HG03103 (cell line): ENCODE measurements around the gene SLC22A14.
"Not testable (repeated sequence)": the region's sequence is repeated elsewhere in the genome, so short reads cannot be mapped to it uniquely, and the experiment has no call there.

Experiments
- ATAC-seq: cut with Tn5 transposase; IDR thresholded peaks from one replicate; pipeline ENCODE4 v1.9.1; 2021; ENCODE audit warnings: low read depth; ENCODE audit not compliant: unreplicated experiment

SLC22A14 gene, protein sequence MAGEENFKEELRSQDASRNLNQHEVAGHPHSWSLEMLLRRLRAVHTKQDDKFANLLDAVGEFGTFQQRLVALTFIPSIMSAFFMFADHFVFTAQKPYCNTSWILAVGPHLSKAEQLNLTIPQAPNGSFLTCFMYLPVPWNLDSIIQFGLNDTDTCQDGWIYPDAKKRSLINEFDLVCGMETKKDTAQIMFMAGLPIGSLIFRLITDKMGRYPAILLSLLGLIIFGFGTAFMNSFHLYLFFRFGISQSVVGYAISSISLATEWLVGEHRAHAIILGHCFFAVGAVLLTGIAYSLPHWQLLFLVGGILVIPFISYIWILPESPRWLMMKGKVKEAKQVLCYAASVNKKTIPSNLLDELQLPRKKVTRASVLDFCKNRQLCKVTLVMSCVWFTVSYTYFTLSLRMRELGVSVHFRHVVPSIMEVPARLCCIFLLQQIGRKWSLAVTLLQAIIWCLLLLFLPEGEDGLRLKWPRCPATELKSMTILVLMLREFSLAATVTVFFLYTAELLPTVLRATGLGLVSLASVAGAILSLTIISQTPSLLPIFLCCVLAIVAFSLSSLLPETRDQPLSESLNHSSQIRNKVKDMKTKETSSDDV

DNA sequence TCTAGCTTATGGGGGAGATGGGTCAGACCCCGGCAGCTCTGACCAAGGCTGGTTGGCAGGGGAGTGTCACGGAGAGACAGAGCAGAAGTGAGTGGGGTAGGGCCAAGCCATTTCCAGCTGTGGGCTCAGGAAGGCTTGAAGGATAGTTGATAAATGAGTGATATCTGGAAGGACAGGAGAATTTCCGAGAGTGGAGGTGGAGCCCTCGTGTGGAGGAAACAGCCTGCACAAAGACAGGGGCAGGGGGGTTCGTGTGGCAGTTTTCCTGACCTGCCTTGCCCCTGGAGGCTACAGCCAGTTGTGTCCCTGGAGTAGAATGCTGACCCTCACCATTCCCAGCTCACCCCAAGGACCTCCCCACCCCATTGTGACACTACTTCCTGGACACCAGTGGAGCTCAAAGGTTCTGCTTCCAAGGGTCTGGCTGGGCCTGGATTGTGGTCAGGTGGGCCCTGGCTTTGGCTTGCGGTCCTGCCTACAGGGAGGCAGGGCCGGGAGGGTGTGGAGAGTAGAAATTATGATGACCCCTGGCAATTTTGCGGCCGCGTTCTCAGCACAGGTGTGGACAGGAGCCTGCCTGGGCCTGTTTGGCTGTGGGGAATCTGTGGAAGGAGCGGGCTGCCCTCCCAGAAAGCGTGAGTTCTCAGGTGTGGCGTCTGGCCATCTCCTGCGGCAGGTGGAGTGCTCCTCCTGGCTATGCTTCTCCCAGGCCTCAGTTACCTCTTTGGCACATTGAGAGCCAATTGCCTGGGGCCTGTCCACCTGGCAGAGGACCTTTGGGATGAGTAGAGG is at the start of gene SLC22A14:
TSS of gene SLC22A14 (plus strand) at position 400 of the 792 bp plus-strand sequence. CDS start 23,733 bp downstream, outside the sequence.
- ATAC-seq, result no peak

DNA sequence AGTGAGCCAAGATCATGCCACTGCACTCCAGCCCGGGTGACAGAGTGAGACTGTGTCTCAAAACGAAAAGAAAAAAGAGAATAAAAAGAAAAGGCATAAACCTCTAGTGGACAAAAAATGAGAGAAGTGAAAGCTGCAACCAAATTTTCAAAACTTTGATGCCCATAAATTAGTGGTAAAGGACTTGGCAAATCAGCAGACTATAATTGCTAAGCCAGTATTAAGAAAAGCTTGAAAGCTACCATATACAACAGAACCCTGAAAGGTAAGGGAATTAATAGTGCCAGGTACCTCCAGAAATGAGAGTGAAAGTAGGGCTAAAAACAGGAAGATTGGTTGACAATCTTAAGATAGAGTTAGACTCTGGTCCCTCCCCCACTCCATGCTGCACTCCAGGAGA is 49.4 kb upstream of the SLC22A14 start:
- no peak for ATAC-seq

DNA sequence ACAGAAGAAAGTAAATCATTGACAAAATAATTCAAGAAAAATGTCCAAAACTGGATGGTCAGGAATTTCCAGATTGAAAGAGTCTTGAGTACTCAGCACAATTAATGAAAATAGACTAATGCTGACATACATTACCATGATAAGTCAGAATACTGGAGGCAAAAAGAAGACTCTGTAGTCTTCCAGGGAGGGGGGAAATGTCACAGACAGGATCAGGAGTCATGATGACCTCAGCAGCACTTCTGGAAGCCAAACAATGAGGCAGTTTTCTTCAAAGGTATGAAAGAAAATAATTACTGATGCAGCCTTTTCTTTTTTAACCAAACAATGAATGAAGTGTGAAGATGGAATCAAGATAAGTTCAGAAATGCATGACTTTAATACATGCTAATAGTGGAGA is 46.6 kb upstream of the SLC22A14 start:
- no peak for ATAC-seq

DNA sequence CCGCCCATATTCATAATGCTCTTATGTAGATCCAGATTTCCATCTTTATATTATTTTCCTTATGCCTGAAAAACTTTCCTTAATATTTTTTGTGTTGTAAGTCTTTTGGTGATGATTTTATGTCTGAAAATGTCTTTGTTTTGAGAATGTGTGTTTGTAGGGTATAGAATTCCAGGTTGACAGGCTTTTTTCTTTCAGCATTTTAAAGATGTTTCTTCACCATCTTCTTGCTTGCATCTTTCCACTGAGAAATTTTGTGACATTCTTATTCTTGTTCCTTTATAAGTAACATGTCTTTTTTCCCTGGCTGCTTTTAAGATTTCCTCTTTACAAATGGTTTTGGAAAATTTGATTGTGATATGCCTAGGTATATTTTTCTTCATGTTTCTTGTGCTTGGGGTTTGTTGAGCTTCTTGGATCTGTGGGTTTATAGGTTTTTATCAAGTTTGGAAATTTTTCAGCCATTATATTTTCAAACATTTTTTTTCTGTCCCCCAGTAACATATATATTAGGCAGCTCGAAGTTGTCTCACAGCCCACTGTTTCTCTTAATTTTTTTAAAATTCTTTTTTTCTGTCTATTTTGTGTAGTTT is 43.6 kb upstream of the SLC22A14 start:
- ATAC-seq, result no peak

DNA sequence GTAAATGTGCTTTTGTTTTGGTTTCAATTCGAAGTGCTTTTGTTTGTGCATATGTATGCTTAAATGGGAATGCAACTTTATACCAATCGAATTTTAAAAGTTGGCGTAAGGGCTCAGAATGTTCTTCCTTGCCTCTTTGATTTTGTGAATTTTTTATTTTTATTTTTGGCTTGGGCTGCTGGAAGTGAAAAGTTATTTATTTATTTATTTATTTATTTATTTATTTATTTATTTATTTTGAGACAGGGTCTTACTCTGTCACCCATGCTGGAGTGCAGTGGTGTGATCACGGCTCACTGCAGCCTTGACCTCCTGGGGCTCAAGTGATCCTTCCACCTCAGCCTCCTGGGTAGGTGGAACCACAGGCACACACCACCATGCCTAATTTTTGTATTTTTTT is 39.3 kb upstream of the SLC22A14 start:
- not testable (repeated sequence) for ATAC-seq

- no peak for ATAC-seq
Measured at GRCh38 chr3:38245930-38246329, 36.2 kb upstream of the SLC22A14 start.

- ATAC-seq, result no peak
Measured at GRCh38 chr3:38247366-38248035, 34.6 kb upstream of the SLC22A14 start.

DNA sequence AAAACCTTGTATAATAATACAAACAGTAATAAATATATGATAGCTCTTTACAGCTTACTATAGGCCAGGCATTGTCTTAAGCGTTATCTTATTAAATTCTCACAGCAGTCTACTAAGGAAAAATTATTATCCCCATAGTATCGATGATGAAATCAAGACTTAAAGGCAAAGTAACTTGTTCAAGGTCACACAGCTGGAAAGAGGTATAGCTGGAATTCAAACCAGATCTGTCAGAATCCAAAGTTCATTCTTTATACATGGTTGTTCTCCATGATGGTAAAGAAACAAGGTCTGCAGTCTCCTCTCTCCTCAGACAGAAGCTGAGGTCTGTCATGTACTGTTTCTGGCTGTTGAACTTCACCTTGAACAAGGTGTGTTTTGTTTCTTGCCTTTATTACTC is 31.9 kb upstream of the SLC22A14 start:
- no peak for ATAC-seq

GRCh38 chr3:38251197-38251596 is 30.9 kb upstream of the SLC22A14 start:
- ATAC-seq, result no peak

- ATAC-seq, result no peak
Measured at GRCh38 chr3:38253704-38254103, 28.4 kb upstream of the SLC22A14 start.

DNA sequence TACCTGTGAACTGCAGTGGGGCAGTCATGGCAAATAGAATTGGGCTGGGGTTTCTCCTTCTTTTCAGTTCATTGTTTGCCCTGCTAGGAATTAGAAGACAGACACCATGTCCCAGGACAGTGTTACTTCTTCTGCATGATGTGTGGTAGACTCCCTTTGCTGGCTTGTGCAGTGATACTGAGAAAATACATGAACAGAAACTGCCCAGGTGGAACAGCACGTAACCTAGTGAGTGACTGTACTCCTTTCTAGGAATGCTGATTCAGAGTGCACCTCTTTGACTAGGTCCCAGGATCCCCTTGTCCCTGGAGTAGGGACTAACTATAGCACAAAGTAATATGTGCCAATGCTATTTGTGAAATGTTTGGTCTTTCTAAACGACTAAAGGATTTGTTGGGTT is 27.2 kb upstream of the SLC22A14 start:
- no peak for ATAC-seq

DNA sequence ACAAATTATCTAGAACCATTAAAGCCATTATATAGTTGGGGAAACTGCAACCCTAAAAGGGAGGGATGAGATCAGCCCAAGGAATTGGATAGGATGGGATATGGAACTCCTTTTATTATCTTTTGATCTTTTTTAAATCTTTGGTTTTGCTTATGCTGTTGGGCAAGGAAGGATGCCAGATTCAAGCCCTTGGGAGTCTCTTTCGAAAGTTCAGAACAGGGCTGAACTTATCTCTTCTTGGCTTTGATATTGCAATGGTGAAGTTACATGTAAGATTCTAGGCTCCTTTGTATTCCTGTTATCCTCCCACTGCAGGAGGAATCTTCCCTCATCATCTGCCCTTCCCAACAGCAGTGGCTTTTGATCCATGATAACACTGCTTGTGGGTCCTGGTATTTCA is 26.5 kb upstream of the SLC22A14 start:
- ATAC-seq, result no peak

GRCh38 chr3:38257583-38257982 is 24.5 kb upstream of the SLC22A14 start:
- ATAC-seq, result no peak

- ATAC-seq, result no peak
Measured at GRCh38 chr3:38260474-38260873, 21.6 kb upstream of the SLC22A14 start.

GRCh38 chr3:38264353-38264771 is 17.7 kb upstream of the SLC22A14 start:
- ATAC-seq, result no peak

DNA sequence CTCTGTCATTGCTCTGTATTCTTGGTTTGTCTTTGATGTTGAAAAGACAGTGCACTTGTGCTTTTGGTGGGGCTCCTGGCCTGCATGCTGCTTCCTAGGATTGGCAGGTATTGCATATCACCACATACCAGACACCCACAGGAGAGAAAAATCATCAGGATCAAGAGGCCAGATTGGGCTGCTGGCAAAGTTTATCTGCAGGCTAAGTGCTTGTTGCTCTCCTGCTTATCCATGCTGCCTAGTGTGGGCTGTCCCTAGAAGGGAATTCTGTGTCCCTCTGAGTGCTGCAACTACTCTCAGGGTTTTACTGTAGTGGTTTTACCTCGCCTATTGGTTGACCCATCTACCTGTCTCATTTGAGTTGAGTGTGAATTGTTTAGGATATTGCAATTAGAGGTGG is 17.3 kb upstream of the SLC22A14 start:
- no peak for ATAC-seq

- no peak for ATAC-seq
Measured at GRCh38 chr3:38265604-38266307, 16.3 kb upstream of the SLC22A14 start, which contains the start of gene SLC22A13. Gene SLC22A13 (plus strand): TSS chr3:38265812. CDS start chr3:38265861, 49 bp downstream.

- ATAC-seq, result no peak
Measured at GRCh38 chr3:38266810-38267209, 15.3 kb upstream of the SLC22A14 start.

GRCh38 chr3:38267662-38268061 is 14.4 kb upstream of the SLC22A14 start:
- ATAC-seq, result no peak

DNA sequence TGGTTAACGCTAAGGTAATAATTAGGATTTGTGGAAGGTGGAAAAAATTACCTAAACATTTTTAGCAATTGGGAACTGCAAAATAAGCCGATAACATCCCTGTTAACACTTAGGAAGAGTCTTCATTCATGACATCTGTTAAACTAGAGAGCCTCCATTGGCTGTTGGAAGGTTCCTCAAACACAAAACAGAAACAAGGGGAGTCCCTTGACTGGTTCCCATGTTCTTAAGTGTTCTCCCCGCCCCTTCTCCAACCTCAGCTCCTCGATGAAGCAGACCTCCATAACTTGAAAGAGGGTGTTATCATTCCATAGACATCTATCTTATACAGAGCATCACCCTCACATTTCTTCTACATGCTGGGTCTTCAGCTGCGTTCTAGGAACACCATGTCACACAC is 14.0 kb upstream of the SLC22A14 start:
- no peak for ATAC-seq
